RWPE2 (cell line): ENCODE measurements around the gene FAM120B.
"Not testable (repeated sequence)": the region's sequence is repeated elsewhere in the genome, so short reads cannot be mapped to it uniquely, and the experiment has no call there.

ENCODE experiments used
- ATAC-seq: fragments of 200-7000 bp; cut with Tn5 transposase; 3 replicates; pipeline ENCODE4 v1.9.1; 2021; ENCODE audit warnings: low read depth
- DNase-seq: peaks from one replicate; pipeline ENCODE4 v3.0.0-alpha.2; 2020; ENCODE audit warnings: low spot score
- H3K27ac ChIP-seq: fragments of 450-650 bp; 2 replicates; pipeline ENCODE4 v1.5.1; 2017; ENCODE audit warnings: mild to moderate bottlenecking; ENCODE audit not compliant: poor library complexity, severe bottlenecking
- H3K27me3 ChIP-seq: fragments of 250-450 bp; sonication (Bioruptor Pico); 2 replicates; pipeline ENCODE4 v1.5.1; 2021; ENCODE audit warnings: mild to moderate bottlenecking, moderate library complexity; ENCODE audit not compliant: insufficient read depth, poor library complexity, severe bottlenecking
- H3K36me3 ChIP-seq: fragments of 250-450 bp; sonication (Bioruptor Pico); 2 replicates; pipeline ENCODE4 v1.5.1; 2020; ENCODE audit warnings: low read depth, mild to moderate bottlenecking, moderate library complexity
- H3K4me1 ChIP-seq: fragments of 250-450 bp; sonication (Bioruptor Pico); 2 replicates; pipeline ENCODE4 v1.5.1; 2021; ENCODE audit warnings: mild to moderate bottlenecking, moderate library complexity; ENCODE audit not compliant: insufficient read depth, poor library complexity, severe bottlenecking
- H3K4me3 ChIP-seq: fragments of 250-450 bp; sonication (Bioruptor Pico); 2 replicates; pipeline ENCODE4 v1.5.1; 2021; ENCODE audit warnings: mild to moderate bottlenecking, moderate library complexity; ENCODE audit not compliant: severe bottlenecking
- H3K9me3 ChIP-seq: fragments of 250-450 bp; sonication (Bioruptor Pico); 2 replicates; pipeline ENCODE4 v1.5.1; 2021; ENCODE audit warnings: mild to moderate bottlenecking, moderate library complexity; ENCODE audit not compliant: severe bottlenecking
- CTCF ChIP-seq: fragments of 450-650 bp; IDR thresholded peaks from one replicate; pipeline ENCODE4 v1.5.1; 2017; ENCODE audit warnings: mild to moderate bottlenecking, moderate library complexity; ENCODE audit not compliant: poor library complexity, severe bottlenecking

FAM120B gene

GRCh38 chr6:170260686-170261085 is 45.9 kb upstream of the FAM120B start:
- Histone ChIP-seq H3K4me1 (no peaks in the 10 kb centered on the region), H3K36me3 (no peaks in the 10 kb centered on the region), H3K9me3 (no peaks in the 10 kb centered on the region), H3K4me3 (no peak overlapping the region), H3K27me3 (no peaks in the 10 kb centered on the region), H3K27ac (no peak overlapping the region)
- TF ChIP-seq CTCF = no peak
- peak; percentile 15 for DNase-seq
- ATAC-seq = no peak; the same call in 2 of the 3 replicates

- TF ChIP-seq CTCF = no peak
- DNase-seq (peak; percentile 31), ATAC-seq (no peak)
- Histone ChIP-seq H3K4me1 (no peaks in the 10 kb centered on the region), H3K36me3 (no peaks in the 10 kb centered on the region), H3K9me3 (no peaks in the 10 kb centered on the region), H3K4me3 (no peak overlapping the region), H3K27me3 (no peaks in the 10 kb centered on the region), H3K27ac (no peak overlapping the region)
Measured at GRCh38 chr6:170261643-170262488, 44.7 kb upstream of the FAM120B start.

- H3K9me3 ChIP-seq = no peaks in the 10 kb centered on the region
- no peaks in the 10 kb centered on the region for H3K36me3 ChIP-seq
- no peak for DNase-seq
- TF ChIP-seq CTCF = no peak
- no peaks in the 10 kb centered on the region for H3K4me1 ChIP-seq
- no peaks in the 10 kb centered on the region for H3K27me3 ChIP-seq
- ATAC-seq = no peak
- no peak overlapping the region for H3K4me3 ChIP-seq
- H3K27ac ChIP-seq = no peak overlapping the region
Measured at GRCh38 chr6:170262489-170263088, 44.0 kb upstream of the FAM120B start.

GRCh38 chr6:170263410-170263809 is 43.1 kb upstream of the FAM120B start:
- Histone ChIP-seq H3K36me3 (no peaks in the 10 kb centered on the region), H3K27ac (no peak overlapping the region), H3K4me1 (no peaks in the 10 kb centered on the region), H3K4me3 (no peak overlapping the region), H3K9me3 (no peaks in the 10 kb centered on the region), H3K27me3 (no peaks in the 10 kb centered on the region)
- DNase-seq (peak; percentile 38), ATAC-seq (no peak)
- no peak for TF ChIP-seq CTCF

GRCh38 chr6:170264086-170264485 is 42.5 kb upstream of the FAM120B start:
- ATAC-seq = no peak
- H3K36me3 ChIP-seq = no peaks in the 10 kb centered on the region
- H3K9me3 ChIP-seq = no peaks in the 10 kb centered on the region
- no peaks in the 10 kb centered on the region for H3K27me3 ChIP-seq
- TF ChIP-seq CTCF = no peak
- H3K4me1 ChIP-seq = no peaks in the 10 kb centered on the region
- DNase-seq = no peak
- no peak overlapping the region for H3K4me3 ChIP-seq
- H3K27ac ChIP-seq = no peak overlapping the region

GRCh38 chr6:170264644-170265043 is 41.9 kb upstream of the FAM120B start:
- DNase-seq, ATAC-seq, H3K27ac ChIP-seq, H3K36me3 ChIP-seq, H3K9me3 ChIP-seq, H3K4me3 ChIP-seq, H3K4me1 ChIP-seq, H3K27me3 ChIP-seq: not testable (repeated sequence)
